GM12892 (cell line): ENCODE results near the gene ELL.

Experiments used
- POLR2A ChIP-seq: IDR thresholded peaks from 2 replicates; pipeline ENCODE4 v1.6.1; 2011; ENCODE audit warnings: low read depth, low read length, control low read depth
- POLR2AphosphoS5 ChIP-seq: IDR thresholded peaks from 2 replicates; pipeline ENCODE4 v1.6.1; 2011; ENCODE audit warnings: low read depth, low read length, control low read depth
- TAF1 ChIP-seq: IDR thresholded peaks from 2 replicates; pipeline ENCODE4 v1.6.1; 2011; ENCODE audit warnings: low read depth, mild to moderate bottlenecking, control low read depth, low read length, borderline replicate concordance

GRCh38 chr19:18429717-18430416 is 92.0 kb downstream of the ELL start:
- TF ChIP-seq POLR2A (no peak), POLR2AphosphoS5 (0 out of 2 replicates have a peak, but pooled peaks have one; percentile 39), TAF1 (no peak)
